IMR-90 (cell line): ENCODE results near the gene IBSP. TPM values are rescaled to one million over a fixed set of nuclear protein-coding genes. Genes with fewer than 3 reads are reported as not detected.

Source experiments
- ATAC-seq: fragments of 200-7000 bp; cut with Tn5 transposase; 2 replicates; pipeline ENCODE4 v1.9.1; 2020; ENCODE audit warnings: low read depth, mild to moderate bottlenecking, moderate library complexity
- BruUV-seq: library from RNA; stranded (reverse); fragments of 400-500 nt; replicated peaks from 2 replicates; lab custom pipeline; 2021; lab: Mats Ljungman, UMichigan
- CTCF ChIA-PET: fragments of 300-600 bp; formaldehyde crosslinking; extraction: SDS; loops from one replicate; lab custom pipeline; 2021; ENCODE audit warnings: antibody characterized with exemption; lab: Yijun Ruan, JAX
- POLR2A ChIA-PET: fragments of 300-600 bp; sonication (Branson Sonifier 250); formaldehyde crosslinking; loops from one replicate; lab custom pipeline; 2022; ENCODE audit warnings: antibody characterized with exemption; ENCODE audit not compliant: unreplicated experiment; lab: Charles Lee
- DNase-seq: peaks from one replicate; pipeline ENCODE4 v3.0.0; 2013
- H2AFZ ChIP-seq: replicated peaks from 2 replicates; pipeline ENCODE3; 2013; ENCODE audit warnings: low read length, mild to moderate bottlenecking; ENCODE audit not compliant: poor library complexity
- H2AK5ac ChIP-seq: 2 replicates; pipeline ENCODE4 v1.6.1; 2013; ENCODE audit warnings: low read depth, low read length, inconsistent platforms
- H2AK9ac ChIP-seq: replicated peaks from 2 replicates; pipeline ENCODE3; 2013; ENCODE audit warnings: mild to moderate bottlenecking, low read depth, low read length, moderate library complexity; ENCODE audit not compliant: poor library complexity
- H2BK120ac ChIP-seq: 2 replicates; pipeline ENCODE4 v1.6.1; 2013; ENCODE audit warnings: low read depth, low read length, inconsistent platforms
- H2BK15ac ChIP-seq: 3 replicates; pipeline ENCODE4 v1.6.1; 2013; ENCODE audit warnings: low read depth, low read length, inconsistent platforms
- H2BK20ac ChIP-seq: 2 replicates; pipeline ENCODE4 v1.6.1; 2013; ENCODE audit warnings: low read depth, mild to moderate bottlenecking, inconsistent platforms, low read length, moderate library complexity
- H2BK5ac ChIP-seq: 2 replicates; pipeline ENCODE4 v1.6.1; 2013; ENCODE audit warnings: mild to moderate bottlenecking, low read depth, low read length, inconsistent platforms; ENCODE audit not compliant: poor library complexity, severe bottlenecking
- H3K14ac ChIP-seq: replicated peaks from 2 replicates; pipeline ENCODE4 v1.6.1; 2013; ENCODE audit warnings: low read depth, low read length, inconsistent platforms
- H3K18ac ChIP-seq: 2 replicates; pipeline ENCODE4 v1.6.1; 2013; ENCODE audit warnings: low read depth, low read length, control low read depth
- H3K23ac ChIP-seq: 2 replicates; pipeline ENCODE4 v1.6.1; 2013; ENCODE audit warnings: low read depth, low read length, inconsistent platforms
- H3K27ac ChIP-seq: 2 replicates; pipeline ENCODE4 v1.5.1; 2013; ENCODE audit warnings: mild to moderate bottlenecking, control low read depth, low read length; ENCODE audit not compliant: insufficient read depth
- H3K27me3 ChIP-seq: 2 replicates; pipeline ENCODE4 v1.6.1; 2013; ENCODE audit warnings: low read length; ENCODE audit not compliant: control insufficient read depth, insufficient read depth
- H3K36me3 ChIP-seq: 2 replicates; pipeline ENCODE4 v1.6.1; 2013; ENCODE audit warnings: low read length, mixed read lengths; ENCODE audit not compliant: control insufficient read depth, insufficient read depth
- H3K4ac ChIP-seq: 2 replicates; pipeline ENCODE4 v1.6.1; 2013; ENCODE audit warnings: low read depth, low read length, inconsistent platforms
- H3K4me1 ChIP-seq: 2 replicates; pipeline ENCODE4 v1.6.1; 2013; ENCODE audit warnings: low read length, mixed read lengths; ENCODE audit not compliant: control insufficient read depth, insufficient read depth
- H3K4me2 ChIP-seq: 2 replicates; pipeline ENCODE4 v1.6.1; 2013; ENCODE audit warnings: low read depth, mild to moderate bottlenecking, control low read depth, low read length, moderate library complexity
- H3K4me3 ChIP-seq: 2 replicates; pipeline ENCODE4 v1.5.1; 2013; ENCODE audit warnings: low read depth, mild to moderate bottlenecking, control low read depth, low read length, moderate library complexity; ENCODE audit not compliant: insufficient read depth
- H3K56ac ChIP-seq: 2 replicates; pipeline ENCODE4 v1.6.1; 2013; ENCODE audit warnings: low read length, inconsistent platforms; ENCODE audit not compliant: insufficient read depth; ENCODE audit errors: extremely low read depth
- H3K79me1 ChIP-seq, 2 experiments: 2 replicates each; pipeline ENCODE4 v1.6.1; 2013; ENCODE audit warnings: low read length in 2 of 2, inconsistent platforms in 1 of 2, low read depth in 1 of 2
- H3K9ac ChIP-seq: 2 replicates; pipeline ENCODE4 v1.6.1; 2013; ENCODE audit warnings: low read depth, low read length, control low read depth
- H3K9me1 ChIP-seq: 2 replicates; pipeline ENCODE4 v1.6.1; 2013; ENCODE audit warnings: low read length, inconsistent platforms; ENCODE audit not compliant: insufficient read depth
- H3K9me3 ChIP-seq: 2 replicates; pipeline ENCODE4 v1.6.1; 2013; ENCODE audit warnings: low read length; ENCODE audit not compliant: control insufficient read depth, insufficient read depth
- H4K20me1 ChIP-seq: 2 replicates; pipeline ENCODE4 v1.6.1; 2013; ENCODE audit warnings: low read length, inconsistent platforms; ENCODE audit not compliant: insufficient read depth
- H4K5ac ChIP-seq: 2 replicates; pipeline ENCODE4 v1.6.1; 2013; ENCODE audit warnings: mild to moderate bottlenecking, low read depth, low read length, control low read depth
- H4K8ac ChIP-seq, 2 experiments: 2 replicates each; pipeline ENCODE4 v1.6.1; 2013; ENCODE audit warnings: low read depth in 2 of 2, low read length in 2 of 2, control low read depth in 1 of 2, inconsistent platforms in 1 of 2
- H4K91ac ChIP-seq: 2 replicates; pipeline ENCODE4 v1.6.1; 2013; ENCODE audit warnings: low read depth, low read length, inconsistent platforms; ENCODE audit not compliant: insufficient read depth
- BHLHE40 ChIP-seq: fragments of 150-350 bp; IDR thresholded peaks from 2 replicates; pipeline ENCODE4 v1.6.1; 2016; ENCODE audit warnings: mild to moderate bottlenecking, low read depth, low read length
- CEBPB ChIP-seq: IDR thresholded peaks from 2 replicates; pipeline ENCODE4 v1.6.1; 2012; ENCODE audit warnings: low read depth, low read length, improper control_type of control experiment
- CHD1 ChIP-seq: IDR thresholded peaks from 2 replicates; pipeline ENCODE4 v1.6.1; 2012; ENCODE audit warnings: low read depth, low read length, improper control_type of control experiment
- CTCF ChIP-seq: conservative IDR thresholded peaks from 2 replicates; pipeline ENCODE4 v1.5.1; 2012; ENCODE audit warnings: mild to moderate bottlenecking, low read depth, low read length, improper control_type of control experiment
- FOS ChIP-seq: fragments of 150-350 bp; IDR thresholded peaks from 2 replicates; pipeline ENCODE4 v1.6.1; 2016; ENCODE audit warnings: low read depth, low read length
- MAFK ChIP-seq: IDR thresholded peaks from 2 replicates; pipeline ENCODE4 v1.6.1; 2012; ENCODE audit warnings: low read depth, low read length, improper control_type of control experiment
- MAZ ChIP-seq: IDR thresholded peaks from 2 replicates; pipeline ENCODE4 v1.6.1; 2012; ENCODE audit warnings: low read depth, mild to moderate bottlenecking, low read length, improper control_type of control experiment, moderate library complexity, borderline replicate concordance
- MXI1 ChIP-seq: IDR thresholded peaks from 2 replicates; pipeline ENCODE4 v1.6.1; 2012; ENCODE audit warnings: low read depth, mild to moderate bottlenecking, low read length, moderate library complexity, borderline replicate concordance
- NFE2L2 ChIP-seq: fragments of 150-350 bp; IDR thresholded peaks from 2 replicates; pipeline ENCODE4 v1.6.1; 2016; ENCODE audit warnings: low read depth, mild to moderate bottlenecking, low read length
- POLR2A ChIP-seq: IDR thresholded peaks from 2 replicates; pipeline ENCODE4 v1.6.1; 2012; ENCODE audit warnings: mild to moderate bottlenecking, low read depth, low read length
- RAD21 ChIP-seq: IDR thresholded peaks from 2 replicates; pipeline ENCODE4 v1.6.1; 2012; ENCODE audit warnings: low read length, improper control_type of control experiment
- RCOR1 ChIP-seq: IDR thresholded peaks from 2 replicates; pipeline ENCODE4 v1.6.1; 2012; ENCODE audit warnings: mild to moderate bottlenecking, low read length, improper control_type of control experiment; ENCODE audit not compliant: insufficient replicate concordance
- RFX5 ChIP-seq: IDR thresholded peaks from 2 replicates; pipeline ENCODE4 v1.8.0; 2012; ENCODE audit warnings: low read depth, mild to moderate bottlenecking, low read length, moderate library complexity
- SMC3 ChIP-seq: fragments of 150-350 bp; IDR thresholded peaks from 2 replicates; pipeline ENCODE4 v1.6.1; 2016; ENCODE audit warnings: low read depth, mild to moderate bottlenecking, antibody characterized with exemption, low read length, moderate library complexity
- USF2 ChIP-seq: fragments of 150-350 bp; IDR thresholded peaks from 2 replicates; pipeline ENCODE4 v1.6.1; 2017; ENCODE audit warnings: mild to moderate bottlenecking, antibody characterized with exemption, low read length, low read depth
- WGBS, 2 experiments: methylation state at CpG; one replicate each; pipeline versions ENCODE4 v1.1.5 to v1.1.7; 2013; ENCODE audit warnings: missing lambda C conversion rate in 2 of 2; ENCODE audit not compliant: insufficient read length in 1 of 2; ENCODE audit errors: extremely low coverage in 2 of 2; 5-methylcytosine and 5-hydroxymethylcytosine counted together
- dilution Hi-C: fragments of 300-500 bp; cut with HindIII; formaldehyde crosslinking; loops from one replicate; pipeline ENCODE4 v1.14.3; 2018; ENCODE audit warnings: low sequenced_read_pairs; ENCODE audit not compliant: unreplicated experiment
- in situ Hi-C: fragments of 300-500 bp; cut with MboI; formaldehyde crosslinking; loops from 3 replicates; pipeline ENCODE4 v1.14.3; 2019; ENCODE audit warnings: low sequenced_read_pairs, inconsistent platforms, mixed read lengths
- intact Hi-C: fragments of 100-400 bp; cut with micrococcal nuclease; formaldehyde crosslinking; loops from 2 replicates; pipeline ENCODE4 v1.10.0; 2022
- polyA plus RNA-seq, 3 experiments: library from polyadenylated mRNA; depleted of rRNA; stranded (reverse); fragments of >200 nt; gene quantifications; 2 replicates each; pipeline ENCODE4 v1.2.3, GENCODE V29; 2012; ENCODE audit warnings: low replicate concordance in 1 of 3
- total RNA-seq: library from RNA; depleted of rRNA; stranded (reverse); fragments of >200 nt; gene quantifications from 2 replicates; pipeline ENCODE4 v1.2.3, GENCODE V29; 2012

Gene IBSP
- total and polyA plus RNA-seq, 2 of the 4 experiments (the other 2 are of a cell fraction): not detected

- Histone ChIP-seq H3K23ac (no peak overlapping the region), H3K79me1 (no peaks in the 10 kb centered on the region), H2BK120ac (no peak overlapping the region), H4K91ac (no peak overlapping the region), H2BK5ac (no peak overlapping the region), H3K56ac (no peak overlapping the region), H2AK5ac (no peak overlapping the region), H2BK20ac (no peak overlapping the region), H4K5ac (no peak overlapping the region), H3K14ac (no peak overlapping the region), H4K20me1 (no peaks in the 10 kb centered on the region), H3K9me3 (no peaks in the 10 kb centered on the region), H3K9me1 (no peaks in the 10 kb centered on the region), H3K4me1 (no peaks in the 10 kb centered on the region), H3K9ac (no peak overlapping the region), H2BK15ac (no peak overlapping the region), H2AFZ (no peak overlapping the region), H3K27ac (no peak overlapping the region), H2AK9ac (no peak overlapping the region), H3K4me3 (no peak overlapping the region), H3K4ac (no peak overlapping the region), H3K18ac (no peak overlapping the region), H3K36me3 (no peaks in the 10 kb centered on the region), H4K8ac (no peak overlapping the region), H3K27me3 (no peaks in the 10 kb centered on the region; the same call in 1 of the 2 replicates), H3K4me2 (no peak overlapping the region)
- 73% methylated on average over 3 of the region's 15 CpGs; no CpG with 5 or more reads in 1 of the 2 experiments for WGBS, 2 experiments
- DNase-seq: no peak
- ChIA-PET POLR2A (no interaction called here), CTCF (interaction anchor here (0.5 kb wide), 1 partner anchor 28 kb away, joined by 3 read pairs; no protein-coding TSS in a partner anchor)
- intact Hi-C loops: no loop called here
- in situ Hi-C loops: no loop called here
- no peak for ATAC-seq
- dilution Hi-C loops: no loop called here
- no TSS peak for BruUV-seq
- TF ChIP-seq MAFK (no peak), RAD21 (no peak), RCOR1 (no peak), SMC3 (no peak), POLR2A (no peak), NFE2L2 (no peak), MXI1 (no peak), FOS (no peak), MAZ (no peak), CHD1 (no peak), BHLHE40 (no peak), CTCF (no peak), RFX5 (no peak), CEBPB (no peak), USF2 (no peak)
These were observed 13.4 kb upstream of the IBSP start for GRCh38 chr4:87785731-87786509.
